Progenitor cell of endocrine pancreas (in vitro differentiated cells): ENCODE data around the gene TMEM42. TPM values are rescaled to one million over a fixed set of nuclear protein-coding genes. Genes with fewer than 3 reads are reported as not detected.
"Not testable (repeated sequence)": the region's sequence is repeated elsewhere in the genome, so short reads cannot be mapped to it uniquely, and the experiment has no call there.

ENCODE experiments used
- DNase-seq: peaks from one replicate; pipeline ENCODE4 v3.0.0; 2021; ENCODE audit warnings: low spot score; ENCODE audit not compliant: unreplicated experiment
- H3K27ac Mint-ChIP-seq: 2 replicates; pipeline ENCODE4 v1.8.0; 2021; ENCODE audit warnings: mild to moderate bottlenecking, moderate library complexity, mixed read lengths
- H3K27me3 Mint-ChIP-seq: 2 replicates; pipeline ENCODE4 v1.8.0; 2021; ENCODE audit warnings: mixed read lengths
- H3K36me3 Mint-ChIP-seq: 2 replicates; pipeline ENCODE4 v1.8.0; 2022; ENCODE audit warnings: mixed read lengths; ENCODE audit not compliant: insufficient read depth
- H3K4me1 Mint-ChIP-seq: 2 replicates; pipeline ENCODE4 v1.8.0; 2021; ENCODE audit warnings: low read depth, mixed read lengths
- H3K4me3 Mint-ChIP-seq: 2 replicates; pipeline ENCODE4 v1.8.0; 2021; ENCODE audit warnings: low read depth, mild to moderate bottlenecking, moderate library complexity, mixed read lengths
- H3K9me3 Mint-ChIP-seq: 2 replicates; pipeline ENCODE4 v1.8.0; 2021; ENCODE audit warnings: low read depth, mixed read lengths
- CTCF ChIP-seq: fragments of 200-600 bp; sonication (generic); IDR thresholded peaks from one replicate; pipeline ENCODE4 v1.5.0; 2021; ENCODE audit warnings: antibody characterized with exemption, mild to moderate bottlenecking; ENCODE audit not compliant: unreplicated experiment
- total RNA-seq: library from RNA; stranded (reverse); gene quantifications from 2 replicates; pipeline ENCODE4 v1.2.1, GENCODE V29; 2021

Gene TMEM42
- total RNA-seq, 1 donor from 2014 or later: 13.4 TPM

DNA sequence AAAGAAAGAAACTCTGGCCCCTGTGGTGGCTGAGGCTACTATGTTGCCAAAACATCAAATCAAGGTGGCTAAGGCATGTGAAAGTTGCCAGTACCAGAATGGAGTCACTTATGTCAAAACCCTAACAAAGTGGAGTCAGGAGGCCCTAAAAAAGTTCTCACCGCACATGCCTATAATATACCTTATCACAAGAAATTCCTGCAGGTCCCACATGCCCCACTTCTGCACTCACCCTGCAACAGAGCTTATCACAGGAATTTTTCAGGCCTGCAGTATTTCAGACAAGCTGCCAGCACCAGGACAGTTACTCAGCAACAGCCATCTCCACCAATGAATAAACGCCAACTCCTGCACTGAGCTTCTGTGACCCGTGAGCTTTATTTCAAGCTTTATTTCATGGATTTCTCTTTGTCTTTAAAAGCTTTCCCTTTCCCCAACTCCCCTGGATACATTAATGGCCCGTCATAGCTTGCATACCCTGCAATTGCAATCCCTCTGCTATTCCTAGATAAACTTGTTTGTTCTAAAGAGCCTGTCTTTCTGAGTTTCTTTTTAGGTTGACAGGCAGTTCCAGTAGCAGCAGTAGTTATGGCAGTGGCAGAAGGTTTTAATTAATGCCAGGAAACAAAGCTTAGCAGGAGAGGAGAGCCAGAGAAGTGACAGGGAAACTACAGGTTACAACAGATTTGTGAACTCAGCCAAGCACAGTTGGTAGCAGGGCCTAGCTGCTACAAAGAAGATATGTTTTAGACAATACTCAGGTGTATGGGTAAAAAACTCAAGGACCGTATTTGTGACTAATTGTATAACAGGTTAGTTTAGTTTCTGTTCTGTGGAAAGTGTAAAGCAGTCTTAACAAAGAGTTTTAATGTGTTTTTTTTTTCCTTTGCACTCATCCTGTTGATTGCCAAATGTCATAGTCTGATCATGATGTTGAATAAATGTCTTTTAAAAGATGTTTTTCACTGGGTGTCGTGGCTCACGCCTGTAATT is 15.9 kb upstream of the TMEM42 start:
- DNase-seq: no peak
- H3K9me3 Mint-ChIP-seq: no peaks in the 10 kb centered on the region
- no peaks in the 10 kb centered on the region for H3K27me3 Mint-ChIP-seq
- H3K36me3 Mint-ChIP-seq: peaks cover 7% of the 10 kb centered on the region
- H3K4me3 Mint-ChIP-seq: no peak overlapping the region
- H3K4me1 Mint-ChIP-seq: no peaks in the 10 kb centered on the region
- no peak for TF ChIP-seq CTCF
- H3K27ac Mint-ChIP-seq: peak overlapping the region; percentile 81

GRCh38 chr3:44848634-44849033 is 13.1 kb upstream of the TMEM42 start:
- no peak overlapping the region for H3K27ac Mint-ChIP-seq
- peaks cover 12% of the 10 kb centered on the region for H3K36me3 Mint-ChIP-seq
- DNase-seq: no peak
- H3K27me3 Mint-ChIP-seq: no peaks in the 10 kb centered on the region
- TF ChIP-seq CTCF: no peak
- H3K4me1 Mint-ChIP-seq: no peaks in the 10 kb centered on the region
- no peak overlapping the region for H3K4me3 Mint-ChIP-seq
- H3K9me3 Mint-ChIP-seq: no peaks in the 10 kb centered on the region

GRCh38 chr3:44856663-44857062 is 5.0 kb upstream of the TMEM42 start:
- H3K4me3 Mint-ChIP-seq, H3K9me3 Mint-ChIP-seq, DNase-seq, H3K27me3 Mint-ChIP-seq, H3K4me1 Mint-ChIP-seq, H3K27ac Mint-ChIP-seq: not testable (repeated sequence)
- H3K36me3 Mint-ChIP-seq: peaks cover 11% of the 10 kb centered on the region

DNA sequence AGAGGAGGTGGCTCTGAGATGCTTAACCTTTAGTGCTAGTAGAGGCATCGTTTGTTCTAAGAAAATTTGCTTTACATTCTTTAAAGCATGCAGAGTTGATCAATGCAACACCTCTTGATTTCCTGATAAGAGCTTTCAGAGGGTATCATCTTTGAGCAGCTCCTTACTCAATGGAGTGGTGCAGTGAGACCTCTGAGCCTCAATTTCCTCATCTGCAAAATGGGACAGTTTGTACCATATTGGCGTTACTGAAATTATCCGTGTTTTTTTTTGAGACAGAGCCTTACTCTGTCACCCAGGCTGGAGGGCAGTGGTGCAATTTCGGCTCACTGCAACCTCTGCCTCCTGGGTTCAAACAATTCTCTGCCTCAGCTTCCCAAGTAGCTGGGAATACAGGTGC is 1.6 kb upstream of the TMEM42 start:
- DNase-seq: no peak
- Mint-ChIP-seq H3K9me3 (no peaks in the 10 kb centered on the region), H3K27me3 (no peaks in the 10 kb centered on the region), H3K4me1 (peaks cover 6% of the 10 kb centered on the region), H3K4me3 (peak overlapping the region; percentile 24), H3K27ac (no peak overlapping the region), H3K36me3 (no peaks in the 10 kb centered on the region)
- no peak for TF ChIP-seq CTCF

- peaks cover 8% of the 10 kb centered on the region for H3K36me3 Mint-ChIP-seq
- H3K9me3 Mint-ChIP-seq: no peaks in the 10 kb centered on the region
- H3K4me1 Mint-ChIP-seq: peaks cover 6% of the 10 kb centered on the region
- peak overlapping the region; percentile 94 for H3K27ac Mint-ChIP-seq
- no peak for TF ChIP-seq CTCF
- H3K4me3 Mint-ChIP-seq: peak overlapping the region; percentile 80
- DNase-seq: no peak
- H3K27me3 Mint-ChIP-seq: no peaks in the 10 kb centered on the region
Measured at GRCh38 chr3:44862226-44862637, 520 bp downstream of the TMEM42 start.
